Activated CD4-positive, alpha-beta T cell treated with anti-CD3 and anti-CD28 coated beads, Interleukin-2, amount 10 ng/mL, durations not matched to agents 7 days and 5 days (primary cell): ENCODE data around the gene NLGN1. TPM values are rescaled to one million over a fixed set of nuclear protein-coding genes. Genes with fewer than 3 reads are reported as not detected.

Experiments
- CTCF ChIA-PET: fragments of 350-600 bp; sonication (Branson Sonifier 250); formaldehyde crosslinking; loops from one replicate; lab custom pipeline; 2021; ENCODE audit warnings: antibody characterized with exemption; lab: Charles Lee
- POLR2A ChIA-PET: fragments of 350-600 bp; sonication (Branson Sonifier 250); formaldehyde crosslinking; loops from one replicate; lab custom pipeline; 2021; ENCODE audit warnings: antibody characterized with exemption; lab: Charles Lee
- DNase-seq: peaks from one replicate; pipeline ENCODE4 v3.0.0-alpha.2; 2020
- H3K27ac Mint-ChIP-seq: one replicate; pipeline ENCODE4 v1.8.0; 2021; ENCODE audit warnings: mild to moderate bottlenecking, moderate library complexity, mixed read lengths
- H3K27me3 Mint-ChIP-seq: one replicate; pipeline ENCODE4 v1.8.0; 2021; ENCODE audit warnings: mixed read lengths
- H3K36me3 Mint-ChIP-seq: one replicate; pipeline ENCODE4 v1.8.0; 2021; ENCODE audit warnings: low read depth, mixed read lengths
- H3K4me1 Mint-ChIP-seq: one replicate; pipeline ENCODE4 v1.8.0; 2021; ENCODE audit warnings: mixed read lengths
- H3K4me3 Mint-ChIP-seq: one replicate; pipeline ENCODE4 v1.8.0; 2021; ENCODE audit warnings: mild to moderate bottlenecking, moderate library complexity, mixed read lengths
- H3K9me3 Mint-ChIP-seq: one replicate; pipeline ENCODE4 v1.8.0; 2021; ENCODE audit warnings: mixed read lengths
- total RNA-seq, 2 experiments: library from RNA; stranded (reverse); gene quantifications; one replicate each; pipeline ENCODE4 v1.2.3, GENCODE V29; 2021

The NLGN1 gene
- total RNA-seq, 2 experiments from 2014 or later: not detected

DNA sequence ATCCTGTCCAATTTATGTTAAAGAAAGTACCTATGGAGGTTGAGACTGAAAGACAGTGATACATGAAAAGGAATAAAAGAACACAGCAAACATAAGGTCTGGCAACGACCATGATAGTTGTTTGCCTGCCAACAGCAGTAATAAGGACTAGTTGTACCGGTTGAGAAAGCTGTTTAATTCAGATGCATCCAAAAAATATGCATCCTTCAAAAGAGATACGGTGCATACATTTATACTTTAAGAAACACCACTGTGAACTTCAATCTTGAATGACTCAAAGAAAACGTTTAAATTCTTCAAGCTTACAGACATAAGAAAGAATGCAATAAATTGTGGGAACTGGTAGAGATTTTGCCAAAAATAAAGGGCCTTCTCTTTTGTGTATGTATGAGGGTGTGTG is 492.1 kb downstream of the NLGN1 start:
- no peaks in the 10 kb centered on the region for H3K4me1 Mint-ChIP-seq
- H3K9me3 Mint-ChIP-seq: no peaks in the 10 kb centered on the region
- H3K4me3 Mint-ChIP-seq: no peak overlapping the region
- ChIA-PET POLR2A (no interaction called here), CTCF (no interaction called here)
- no peaks in the 10 kb centered on the region for H3K27me3 Mint-ChIP-seq
- H3K36me3 Mint-ChIP-seq: no peaks in the 10 kb centered on the region
- DNase-seq: no peak
- H3K27ac Mint-ChIP-seq: no peak overlapping the region

DNA sequence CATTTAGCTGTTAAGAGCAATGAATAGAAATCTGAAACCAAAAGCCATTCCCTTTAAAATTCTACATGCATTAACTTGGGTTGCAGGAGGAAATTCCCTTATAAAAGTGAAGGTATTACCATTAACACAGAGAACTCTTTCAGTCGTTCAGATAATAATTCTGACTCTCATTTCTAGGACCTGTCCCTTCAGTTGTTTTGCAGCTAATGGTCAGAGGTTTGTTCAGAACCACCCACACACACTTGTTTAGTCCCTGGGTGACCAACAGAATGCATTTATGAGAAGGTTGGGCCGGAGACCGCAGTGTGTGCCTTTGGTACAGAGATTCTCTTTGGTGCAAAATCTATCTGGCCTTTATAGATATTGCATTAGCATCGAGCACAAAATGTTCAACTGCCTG is 492.5 kb downstream of the NLGN1 start:
- Mint-ChIP-seq H3K4me1 (no peaks in the 10 kb centered on the region), H3K4me3 (no peak overlapping the region), H3K36me3 (no peaks in the 10 kb centered on the region), H3K9me3 (no peaks in the 10 kb centered on the region), H3K27ac (no peak overlapping the region), H3K27me3 (no peaks in the 10 kb centered on the region)
- POLR2A ChIA-PET: no interaction called here
- no peak for DNase-seq
- CTCF ChIA-PET: no interaction called here

GRCh38 chr3:173891272-173892100 is 493.9 kb downstream of the NLGN1 start:
- DNase-seq: no peak
- H3K36me3 Mint-ChIP-seq: no peaks in the 10 kb centered on the region
- no peak overlapping the region for H3K4me3 Mint-ChIP-seq
- H3K9me3 Mint-ChIP-seq: no peaks in the 10 kb centered on the region
- no peak overlapping the region for H3K27ac Mint-ChIP-seq
- CTCF ChIA-PET: no interaction called here
- no peaks in the 10 kb centered on the region for H3K27me3 Mint-ChIP-seq
- H3K4me1 Mint-ChIP-seq: no peaks in the 10 kb centered on the region
- POLR2A ChIA-PET: no interaction called here

DNA sequence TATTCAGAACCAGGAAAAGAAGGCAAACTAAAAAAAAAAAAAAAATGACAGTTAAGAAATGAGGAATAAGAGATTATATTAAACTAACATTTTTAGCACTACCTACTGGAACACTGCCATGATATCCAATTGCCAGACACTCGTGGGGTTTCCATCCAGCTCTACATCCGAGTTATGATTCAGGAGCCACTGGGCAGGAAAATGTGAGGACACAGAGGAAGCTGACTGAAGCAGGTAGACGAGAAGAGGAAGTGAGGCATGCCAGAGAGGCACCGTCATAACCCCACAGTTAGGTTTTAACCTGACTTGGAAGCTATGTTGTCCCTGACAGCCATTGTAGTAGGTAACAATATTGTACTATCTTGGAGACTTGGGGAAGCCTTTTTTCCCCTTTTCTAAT is 495.0 kb downstream of the NLGN1 start:
- no peaks in the 10 kb centered on the region for H3K9me3 Mint-ChIP-seq
- DNase-seq: no peak
- H3K4me3 Mint-ChIP-seq: no peak overlapping the region
- no peaks in the 10 kb centered on the region for H3K4me1 Mint-ChIP-seq
- H3K27ac Mint-ChIP-seq: no peak overlapping the region
- ChIA-PET POLR2A (no interaction called here), CTCF (no interaction called here)
- H3K27me3 Mint-ChIP-seq: no peaks in the 10 kb centered on the region
- no peaks in the 10 kb centered on the region for H3K36me3 Mint-ChIP-seq

- Mint-ChIP-seq H3K27me3 (no peaks in the 10 kb centered on the region), H3K9me3 (no peaks in the 10 kb centered on the region), H3K4me3 (no peak overlapping the region), H3K4me1 (no peaks in the 10 kb centered on the region), H3K36me3 (no peaks in the 10 kb centered on the region), H3K27ac (no peak overlapping the region)
- no peak for DNase-seq
- CTCF ChIA-PET: no interaction called here
- POLR2A ChIA-PET: no interaction called here
Observed at GRCh38 chr3:173893066-173893465, 495.5 kb downstream of the NLGN1 start.

- no peak overlapping the region for H3K27ac Mint-ChIP-seq
- no peak for DNase-seq
- H3K36me3 Mint-ChIP-seq: no peaks in the 10 kb centered on the region
- no peaks in the 10 kb centered on the region for H3K4me1 Mint-ChIP-seq
- no peaks in the 10 kb centered on the region for H3K27me3 Mint-ChIP-seq
- no peaks in the 10 kb centered on the region for H3K9me3 Mint-ChIP-seq
- CTCF ChIA-PET: no interaction called here
- POLR2A ChIA-PET: no interaction called here
- H3K4me3 Mint-ChIP-seq: no peak overlapping the region
Observed at GRCh38 chr3:173893835-173894234, 496.3 kb downstream of the NLGN1 start.

DNA sequence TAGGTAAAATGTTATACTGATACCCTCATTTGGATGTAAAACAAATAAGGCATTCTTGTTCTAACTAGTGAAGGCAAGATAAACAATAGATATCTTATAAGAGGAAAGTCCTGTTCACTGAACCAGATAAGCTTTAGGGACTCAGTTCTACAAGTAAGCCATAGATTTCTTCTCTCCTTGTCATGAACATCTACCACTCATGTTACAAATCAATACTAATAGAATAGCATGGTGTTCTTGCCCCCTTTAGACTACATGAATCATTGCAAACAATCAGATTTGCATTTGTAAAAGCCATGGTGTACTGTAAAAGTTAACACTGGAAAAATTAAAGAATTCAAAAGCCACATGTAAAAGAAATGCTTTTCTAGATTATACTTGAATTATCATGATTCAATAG is 500.1 kb downstream of the NLGN1 start:
- Mint-ChIP-seq H3K27ac (no peak overlapping the region), H3K9me3 (no peaks in the 10 kb centered on the region), H3K4me3 (no peak overlapping the region), H3K36me3 (no peaks in the 10 kb centered on the region), H3K27me3 (no peaks in the 10 kb centered on the region), H3K4me1 (no peaks in the 10 kb centered on the region)
- DNase-seq: no peak
- CTCF ChIA-PET: no interaction called here
- POLR2A ChIA-PET: no interaction called here

DNA sequence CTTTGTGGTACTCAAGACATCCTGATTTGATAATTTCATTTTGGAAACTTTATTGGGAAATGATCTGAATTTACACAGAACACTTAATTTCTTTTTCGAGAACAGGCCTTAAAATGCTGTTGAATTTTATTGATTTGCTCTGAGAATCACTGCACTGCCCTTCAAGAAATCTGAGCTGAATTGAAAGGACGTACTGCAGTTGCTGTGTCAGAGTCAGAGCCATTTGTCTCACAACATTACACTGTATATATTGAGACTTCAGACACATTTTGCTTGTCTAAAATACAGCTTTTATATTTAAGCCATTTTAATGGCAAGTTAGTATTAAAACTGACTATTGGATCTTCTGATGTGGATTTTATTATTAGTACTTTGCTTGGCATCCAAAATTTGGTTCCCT is 504.1 kb downstream of the NLGN1 start:
- Mint-ChIP-seq H3K4me3 (no peak overlapping the region), H3K27me3 (no peaks in the 10 kb centered on the region), H3K36me3 (no peaks in the 10 kb centered on the region), H3K27ac (no peak overlapping the region), H3K9me3 (no peaks in the 10 kb centered on the region), H3K4me1 (no peaks in the 10 kb centered on the region)
- DNase-seq: no peak
- CTCF ChIA-PET: no interaction called here
- POLR2A ChIA-PET: no interaction called here

DNA sequence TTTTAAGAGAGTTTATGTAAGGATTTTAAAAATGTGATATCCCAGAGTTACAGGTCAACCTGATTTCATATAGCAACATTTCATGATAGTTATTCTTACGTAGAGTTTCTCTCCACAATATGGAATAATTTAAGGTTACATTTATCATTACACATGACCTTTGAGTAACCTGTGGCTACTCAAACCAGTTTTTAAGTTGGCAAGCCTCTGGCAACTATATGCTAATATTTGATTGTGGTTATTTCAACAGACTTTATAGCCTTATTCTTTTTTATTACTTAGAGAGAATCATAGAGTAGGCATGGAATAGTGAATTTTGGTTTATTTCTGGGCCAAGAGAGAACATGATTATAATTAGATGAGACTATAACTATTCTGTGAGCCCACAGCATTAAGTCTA is 504.9 kb downstream of the NLGN1 start:
- no peaks in the 10 kb centered on the region for H3K36me3 Mint-ChIP-seq
- DNase-seq: no peak
- no peaks in the 10 kb centered on the region for H3K4me1 Mint-ChIP-seq
- no peak overlapping the region for H3K4me3 Mint-ChIP-seq
- H3K27ac Mint-ChIP-seq: no peak overlapping the region
- ChIA-PET CTCF (no interaction called here), POLR2A (no interaction called here)
- no peaks in the 10 kb centered on the region for H3K27me3 Mint-ChIP-seq
- no peaks in the 10 kb centered on the region for H3K9me3 Mint-ChIP-seq

- Mint-ChIP-seq H3K4me1 (no peaks in the 10 kb centered on the region), H3K27ac (no peak overlapping the region), H3K36me3 (no peaks in the 10 kb centered on the region), H3K9me3 (no peaks in the 10 kb centered on the region), H3K4me3 (no peak overlapping the region), H3K27me3 (no peaks in the 10 kb centered on the region)
- ChIA-PET CTCF (no interaction called here), POLR2A (no interaction called here)
- DNase-seq: no peak
Observed at GRCh38 chr3:173902871-173903270, 505.3 kb downstream of the NLGN1 start.

DNA sequence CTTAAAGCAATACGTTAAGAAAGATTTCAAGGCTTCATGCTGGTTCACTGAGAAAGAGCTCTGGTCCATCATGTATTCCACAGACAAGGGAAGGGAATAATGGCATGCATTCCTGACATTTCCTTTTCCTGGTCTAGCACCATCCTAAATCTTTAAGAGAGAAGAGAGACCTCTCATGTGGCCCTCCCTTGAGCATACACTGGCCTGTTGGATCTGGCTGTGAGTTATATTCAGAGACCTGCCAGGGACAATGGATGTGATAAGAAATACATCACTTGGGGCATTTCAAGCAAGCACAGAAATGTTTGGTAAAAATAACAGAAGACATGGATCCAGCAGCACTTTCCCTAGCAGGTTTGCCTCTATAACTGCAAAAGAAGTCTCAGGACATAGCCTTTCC is 507.8 kb downstream of the NLGN1 start:
- H3K36me3 Mint-ChIP-seq: no peaks in the 10 kb centered on the region
- ChIA-PET POLR2A (no interaction called here), CTCF (no interaction called here)
- H3K27ac Mint-ChIP-seq: no peak overlapping the region
- DNase-seq: no peak
- no peaks in the 10 kb centered on the region for H3K4me1 Mint-ChIP-seq
- H3K4me3 Mint-ChIP-seq: no peak overlapping the region
- H3K9me3 Mint-ChIP-seq: no peaks in the 10 kb centered on the region
- no peaks in the 10 kb centered on the region for H3K27me3 Mint-ChIP-seq

DNA sequence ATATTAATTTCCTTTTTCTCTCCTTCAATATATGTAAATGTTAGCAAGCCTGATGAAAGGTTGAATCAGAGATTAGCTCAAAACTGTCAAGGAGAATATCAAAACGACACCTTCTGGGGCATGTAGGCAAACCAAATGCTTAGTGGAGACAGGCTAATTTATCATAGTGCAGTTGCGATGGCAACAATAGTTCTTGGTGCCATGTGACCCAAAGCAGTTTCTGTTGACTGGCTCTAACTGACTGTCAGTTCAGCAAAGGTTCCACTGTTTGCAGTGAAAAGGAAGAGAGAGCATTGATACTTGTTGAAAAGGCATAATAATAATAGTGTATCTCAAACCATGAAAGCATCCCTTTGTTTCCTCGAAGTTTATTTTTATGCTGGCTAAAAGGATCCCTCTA is 513.9 kb downstream of the NLGN1 start:
- no peak overlapping the region for H3K4me3 Mint-ChIP-seq
- H3K27ac Mint-ChIP-seq: no peak overlapping the region
- CTCF ChIA-PET: no interaction called here
- POLR2A ChIA-PET: no interaction called here
- DNase-seq: no peak
- H3K4me1 Mint-ChIP-seq: no peaks in the 10 kb centered on the region
- H3K27me3 Mint-ChIP-seq: no peaks in the 10 kb centered on the region
- H3K9me3 Mint-ChIP-seq: no peaks in the 10 kb centered on the region
- no peaks in the 10 kb centered on the region for H3K36me3 Mint-ChIP-seq

- no peak for DNase-seq
- ChIA-PET CTCF (no interaction called here), POLR2A (no interaction called here)
- Mint-ChIP-seq H3K4me3 (no peak overlapping the region), H3K36me3 (no peaks in the 10 kb centered on the region), H3K27ac (no peak overlapping the region), H3K27me3 (no peaks in the 10 kb centered on the region), H3K4me1 (no peaks in the 10 kb centered on the region), H3K9me3 (no peaks in the 10 kb centered on the region)
Observed at GRCh38 chr3:173912126-173912525, 514.6 kb downstream of the NLGN1 start.

DNA sequence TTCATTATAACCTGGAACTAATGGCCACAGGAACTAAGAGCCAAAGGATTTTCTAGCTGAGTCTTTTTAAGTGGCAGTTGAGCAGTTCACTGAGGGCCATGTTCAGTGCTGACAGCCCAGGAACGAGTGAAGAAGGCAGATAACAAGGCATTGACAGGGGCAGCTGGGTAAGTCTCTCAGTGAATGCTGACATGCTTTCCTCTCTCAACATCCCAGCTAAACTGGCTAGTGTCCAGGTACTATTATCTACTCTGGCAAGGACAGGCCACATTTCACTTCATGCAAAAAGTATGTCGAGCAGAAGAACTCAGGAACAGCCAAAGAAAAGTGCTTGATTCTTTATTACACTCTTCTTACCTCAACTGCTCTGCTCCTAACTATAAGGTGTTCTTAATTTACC is 515.9 kb downstream of the NLGN1 start:
- H3K4me1 Mint-ChIP-seq: no peaks in the 10 kb centered on the region

More for the DNA sequence above, 515.9 kb downstream of the NLGN1 start:
- Mint-ChIP-seq H3K27me3 (no peaks in the 10 kb centered on the region), H3K27ac (no peak overlapping the region), H3K36me3 (no peaks in the 10 kb centered on the region), H3K9me3 (no peaks in the 10 kb centered on the region), H3K4me3 (no peak overlapping the region)
- ChIA-PET CTCF (no interaction called here), POLR2A (no interaction called here)
- no peak for DNase-seq
